Subcutaneous abdominal adipose tissue (tissue), 5 donors: Measurements from ENCODE around the gene CHD5.

ENCODE experiments used
- H3K27ac ChIP-seq: one replicate; pipeline ENCODE4 v1.7.0; 2013; ENCODE audit warnings: low read depth, mild to moderate bottlenecking, inconsistent platforms, low read length, moderate library complexity
- H3K27me3 ChIP-seq, 5 donors: one replicate each; pipeline ENCODE4 v1.7.0; 2013; ENCODE audit warnings: low read length in 5 of 5, inconsistent platforms in 1 of 5; ENCODE audit not compliant: control insufficient read depth in 5 of 5, insufficient read depth in 4 of 5
- H3K36me3 ChIP-seq, 5 donors: one replicate each; pipeline ENCODE4 v1.7.0; 2013; ENCODE audit warnings: low read length in 5 of 5; ENCODE audit not compliant: control insufficient read depth in 5 of 5, insufficient read depth in 5 of 5
- H3K4me1 ChIP-seq, 5 donors: one replicate each; pipeline ENCODE4 v1.7.0; 2013; ENCODE audit warnings: low read length in 5 of 5, mild to moderate bottlenecking in 3 of 5, moderate library complexity in 1 of 5; ENCODE audit not compliant: control insufficient read depth in 5 of 5, insufficient read depth in 5 of 5
- H3K4me3 ChIP-seq, 5 donors: one replicate each; pipeline ENCODE4 v1.7.0; 2013; ENCODE audit warnings: low read length in 5 of 5, low read depth in 1 of 5
- H3K9ac ChIP-seq, 5 donors: one replicate each; pipeline ENCODE4 v1.7.0; 2013; ENCODE audit warnings: low read length in 5 of 5, mild to moderate bottlenecking in 4 of 5, moderate library complexity in 3 of 5
- H3K9me3 ChIP-seq, 5 donors: one replicate each; pipeline ENCODE4 v1.7.0; 2013; ENCODE audit warnings: low read length in 5 of 5; ENCODE audit not compliant: control insufficient read depth in 5 of 5
- donor health status: healthy.
- donor health status: healthy.
- donor health status: healthy.
- donor health status: healthy.
- donor health status: healthy.

CHD5 gene

DNA sequence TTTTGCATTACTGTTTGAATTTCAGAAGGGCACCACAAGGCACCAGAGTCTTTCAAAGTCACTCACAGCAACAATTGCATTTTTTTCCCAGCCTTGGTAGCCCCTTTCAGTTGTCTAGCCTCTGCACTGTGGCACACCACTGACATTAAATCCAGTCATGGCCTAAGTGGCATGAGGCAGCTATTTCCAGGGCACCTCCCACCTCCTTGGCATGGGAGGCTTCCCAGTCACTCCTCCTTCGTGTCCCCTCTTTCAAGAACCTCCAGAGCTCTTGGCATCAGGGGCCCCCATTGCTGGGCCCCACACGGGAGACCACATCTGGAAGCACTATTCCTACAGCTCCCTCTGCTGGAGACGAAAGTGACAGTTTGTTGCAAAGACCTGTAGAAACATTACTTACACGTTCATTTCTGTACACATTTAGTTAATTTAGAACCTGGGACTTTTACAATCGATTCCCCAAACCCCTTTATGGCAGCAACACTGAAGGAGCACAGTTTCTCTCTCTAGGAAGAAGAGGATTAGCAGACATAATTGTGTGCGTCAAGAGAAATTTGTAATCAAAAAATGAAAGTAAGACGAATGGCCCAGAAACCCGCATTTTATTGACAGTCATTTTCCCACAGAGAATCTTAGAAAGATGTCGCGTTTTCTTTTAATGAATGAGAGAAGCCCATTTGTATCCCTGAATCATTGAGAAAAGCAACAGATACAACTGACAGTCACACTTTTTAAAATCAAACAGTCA, 5.7 kb upstream of the CHD5 start:
- peaks cover 4 to 60% (median 40%) of the 10 kb centered on the region in 5 donors for H3K36me3 ChIP-seq
- H3K9me3 ChIP-seq = no peaks in the 10 kb centered on the region
- H3K9ac ChIP-seq = no peak overlapping the region
- peaks cover 4 to 9% (median 7%) of the 10 kb centered on the region in 5 donors for H3K27me3 ChIP-seq
- H3K4me3 ChIP-seq = no peak overlapping the region
- H3K27ac ChIP-seq = no peak overlapping the region
- peaks cover 0 to 19% (median 12%) of the 10 kb centered on the region in 5 donors for H3K4me1 ChIP-seq

GRCh38 chr1:6185151-6185550, 5.0 kb upstream of the CHD5 start:
- Histone ChIP-seq H3K36me3 (peaks cover 4 to 54% (median 33%) of the 10 kb centered on the region in 5 donors), H3K9me3 (no peaks in the 10 kb centered on the region), H3K27me3 (peaks cover 4 to 12% (median 12%) of the 10 kb centered on the region in 5 donors), H3K27ac (no peak overlapping the region), H3K4me1 (peaks cover 0 to 24% (median 14%) of the 10 kb centered on the region in 5 donors), H3K9ac (peak overlapping the region in 1 of 5 donors; percentile 11), H3K4me3 (no peak overlapping the region)

DNA sequence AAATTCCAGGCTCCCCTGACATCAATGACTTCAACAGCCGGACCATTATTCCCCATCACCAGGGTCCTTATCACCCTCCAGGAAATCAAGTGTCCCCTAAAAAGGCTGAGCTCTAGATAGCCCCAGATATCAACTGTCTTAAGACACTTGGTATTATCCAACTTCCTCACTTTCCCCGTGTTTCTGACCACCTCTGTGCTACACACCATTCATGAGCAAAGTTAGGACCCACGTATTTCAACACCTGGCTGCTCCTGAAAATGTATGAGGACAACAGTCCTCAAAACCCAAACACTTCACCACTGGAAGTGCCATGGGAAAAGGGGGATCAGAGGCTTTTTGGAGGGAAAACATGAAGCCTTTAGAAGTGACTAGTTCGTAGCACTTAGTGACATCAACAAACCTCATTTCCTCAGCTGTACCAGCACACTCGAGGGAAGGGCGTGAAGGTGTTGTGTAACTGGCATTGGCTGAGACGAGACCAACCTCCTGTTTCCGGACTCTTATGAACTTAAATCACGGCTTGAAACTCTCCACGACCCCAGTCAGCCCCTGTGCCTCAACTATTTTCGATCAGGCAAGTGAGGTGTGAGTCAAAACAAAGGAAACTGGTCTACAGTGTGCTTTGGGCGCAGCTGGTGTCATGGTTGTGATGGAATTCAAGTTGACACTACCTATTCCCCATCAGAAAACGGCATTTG, 4.1 kb upstream of the CHD5 start:
- Histone ChIP-seq H3K27me3 (peaks cover 4 to 13% (median 12%) of the 10 kb centered on the region in 5 donors), H3K9ac (no peak overlapping the region), H3K36me3 (peaks cover 4 to 45% (median 28%) of the 10 kb centered on the region in 5 donors), H3K27ac (no peak overlapping the region), H3K4me3 (no peak overlapping the region), H3K4me1 (peaks cover 0 to 26% (median 14%) of the 10 kb centered on the region in 5 donors), H3K9me3 (no peaks in the 10 kb centered on the region)

DNA sequence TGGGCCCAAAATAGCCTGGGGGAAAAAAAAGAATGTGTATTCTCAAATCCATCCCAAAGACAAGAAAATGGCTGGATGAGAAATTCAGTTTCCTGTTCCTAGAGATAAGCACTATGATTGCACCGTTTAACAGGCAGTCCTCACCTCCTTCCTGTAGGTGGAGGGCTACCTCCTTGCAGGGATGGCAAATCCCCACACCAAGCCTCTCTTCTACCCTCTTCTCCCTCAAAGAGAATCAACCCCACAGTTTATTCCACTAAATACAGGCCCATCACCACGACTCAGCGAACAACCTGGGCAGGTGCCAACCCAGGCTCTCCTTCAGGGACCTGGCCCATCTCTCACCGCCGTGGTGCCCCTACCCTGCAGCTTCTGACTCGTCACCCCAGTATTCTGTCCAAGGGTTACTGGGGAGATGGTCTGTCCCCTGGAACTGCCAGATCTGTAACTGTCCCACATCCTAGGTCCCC, 3.4 kb upstream of the CHD5 start:
- H3K4me1 ChIP-seq = peaks cover 0 to 33% (median 20%) of the 10 kb centered on the region in 5 donors
- no peak overlapping the region for H3K4me3 ChIP-seq
- H3K27ac ChIP-seq = no peak overlapping the region
- H3K9ac ChIP-seq = no peak overlapping the region
- H3K27me3 ChIP-seq = peaks cover 10 to 20% (median 18%) of the 10 kb centered on the region in 5 donors
- no peaks in the 10 kb centered on the region for H3K9me3 ChIP-seq
- H3K36me3 ChIP-seq = peaks cover 4 to 38% (median 23%) of the 10 kb centered on the region in 5 donors

DNA sequence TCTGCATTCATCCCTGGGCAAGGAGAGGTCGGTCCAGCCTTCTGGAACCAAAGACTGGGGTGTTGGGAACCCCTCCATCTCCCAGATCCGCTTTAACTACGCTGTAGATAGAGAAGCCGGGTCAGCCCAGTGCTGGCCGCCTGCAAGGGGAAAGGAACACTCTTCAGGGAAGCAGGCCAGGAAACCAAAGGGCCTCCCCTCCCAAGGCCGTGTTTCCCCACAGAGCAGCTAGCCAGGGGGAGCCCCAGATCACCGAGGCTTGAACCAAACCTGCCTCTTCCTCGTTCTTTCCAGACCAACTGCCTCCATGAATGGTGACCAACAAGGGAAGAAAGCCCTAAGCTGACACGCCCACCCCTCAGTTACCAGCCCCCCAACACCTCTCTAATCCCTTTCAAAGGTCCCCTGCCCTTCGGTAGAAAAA, 1.2 kb upstream of the CHD5 start:
- H3K36me3 ChIP-seq = peaks cover 4 to 18% (median 10%) of the 10 kb centered on the region in 5 donors
- H3K27me3 ChIP-seq = peaks cover 32 to 42% (median 40%) of the 10 kb centered on the region in 5 donors
- H3K9me3 ChIP-seq = no peaks in the 10 kb centered on the region
- H3K9ac ChIP-seq = no peak overlapping the region
- peaks cover 0 to 33% (median 20%) of the 10 kb centered on the region in 5 donors for H3K4me1 ChIP-seq
- no peak overlapping the region for H3K27ac ChIP-seq
- H3K4me3 ChIP-seq = no peak overlapping the region

GRCh38 chr1:6180707-6181311, 688 bp upstream of the CHD5 start:
- Histone ChIP-seq H3K4me1 (peaks cover 0 to 33% (median 20%) of the 10 kb centered on the region in 5 donors), H3K4me3 (no peak overlapping the region), H3K27me3 (peaks cover 37 to 47% (median 43%) of the 10 kb centered on the region in 5 donors), H3K27ac (no peak overlapping the region), H3K9me3 (no peaks in the 10 kb centered on the region), H3K9ac (no peak overlapping the region), H3K36me3 (peaks cover 4 to 16% (median 8%) of the 10 kb centered on the region in 5 donors)

DNA sequence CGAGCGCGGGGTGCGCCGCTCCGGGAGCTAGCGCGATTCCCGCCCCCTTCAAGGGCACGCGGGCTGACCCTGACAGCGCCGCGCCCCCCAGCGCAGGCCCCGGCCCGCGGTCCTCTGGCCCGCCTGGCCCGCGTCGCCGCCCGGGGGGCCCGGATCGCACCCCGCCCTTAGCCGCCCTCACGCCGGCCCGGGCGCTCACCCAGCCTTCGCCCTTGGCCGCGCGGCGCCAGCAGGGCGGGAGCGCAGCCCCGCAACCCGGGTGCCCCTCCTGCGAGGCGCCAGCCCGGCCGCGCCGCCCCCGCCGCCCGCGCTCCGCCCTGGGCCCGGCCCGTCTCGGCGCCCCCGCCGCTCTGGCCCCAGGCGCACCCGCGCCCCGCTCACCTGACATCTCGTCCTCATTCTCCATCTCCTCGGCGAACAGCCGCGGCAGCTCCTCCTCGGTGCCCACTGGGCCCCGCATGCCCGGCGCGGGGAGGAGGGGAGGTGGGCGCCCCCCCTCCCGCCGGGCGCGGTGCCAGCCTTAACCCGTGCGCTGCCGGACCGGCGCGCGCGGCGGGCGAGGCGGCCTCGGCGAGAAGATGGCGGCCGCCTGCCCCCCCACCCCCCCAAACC, 451 bp downstream of the CHD5 start:
- H3K27me3 ChIP-seq = peaks cover 38 to 56% (median 43%) of the 10 kb centered on the region in 5 donors
- H3K36me3 ChIP-seq = peaks cover 0 to 6% (median 4%) of the 10 kb centered on the region in 5 donors
- H3K4me3 ChIP-seq = no peak overlapping the region
- H3K9me3 ChIP-seq = peaks cover 0 to 5% (median 0%) of the 10 kb centered on the region in 5 donors
- no peak overlapping the region for H3K9ac ChIP-seq
- peaks cover 0 to 28% (median 13%) of the 10 kb centered on the region in 5 donors for H3K4me1 ChIP-seq
- no peak overlapping the region for H3K27ac ChIP-seq

- Histone ChIP-seq H3K27me3 (peaks cover 38 to 56% (median 43%) of the 10 kb centered on the region in 5 donors), H3K9ac (no peak overlapping the region), H3K27ac (no peak overlapping the region), H3K9me3 (peaks cover 0 to 5% (median 0%) of the 10 kb centered on the region in 5 donors), H3K4me1 (peaks cover 0 to 28% (median 13%) of the 10 kb centered on the region in 5 donors), H3K4me3 (no peak overlapping the region), H3K36me3 (no peaks in the 10 kb centered on the region)
These were observed 1.2 kb downstream of the CHD5 start for GRCh38 chr1:6178751-6179563.
